Measurements from ENCODE around the gene CXXC5. TPM values are rescaled to one million over a fixed set of nuclear protein-coding genes. Genes with fewer than 3 reads are reported as not detected.

The CXXC5 gene
- total RNA-seq, 1 experiment from 2014 or later = 85.0 TPM

- peaks cover 74% of the 10 kb centered on the region for H3K4me1 ChIP-seq (ENCODE audit: control insufficient read depth, insufficient read depth, low read length)
- no TSS peak for BruUV-seq (replicated peaks)
- in situ Hi-C loops (cut with HindIII; ENCODE audit: low pct_unique_long_range_greater_than_20kb, low sequenced_read_pairs) (no loop called here), intact Hi-C loops (cut with micrococcal nuclease; ENCODE audit: unreplicated experiment) (no loop called here)
- H3K36me3 ChIP-seq (ENCODE audit: control insufficient read depth, insufficient read depth, low read length) = no peaks in the 10 kb centered on the region
- no peak for TF ChIP-seq TCF7L2 (IDR thresholded peaks at IDR 0.05; ENCODE audit: low read depth, low read length)
- TF ChIP-seq SIN3A (IDR thresholded peaks at IDR 0.05; ENCODE audit: borderline replicate concordance, insufficient read depth, low read depth, low read length) = no peak
- no peak for TF ChIP-seq REST (IDR thresholded peaks at IDR 0.05; ENCODE audit: insufficient read depth in 1 of 2, low read depth in 2 of 2, low read length in 1 of 2)
- TF ChIP-seq CTCF (IDR thresholded peaks at IDR 0.05) = no peak
- TF ChIP-seq POLR2AphosphoS5 (IDR thresholded peaks at IDR 0.05; ENCODE audit: low read depth, low read length) = no peak
- H3K27me3 ChIP-seq (ENCODE audit: control insufficient read depth, insufficient read depth, low read length) = no peaks in the 10 kb centered on the region
- ChIA-PET POLR2A (no interaction called here), CTCF (interaction anchor here (0.6 kb wide), 1 partner anchor 12 kb away, joined by 3 read pairs; no protein-coding TSS in a partner anchor)
- no peak overlapping the region for H3K4me3 ChIP-seq (ENCODE audit: low read depth in 2 of 2, low read length in 2 of 2)
- peak overlapping the region; percentile 73; the same call in 1 of the 2 replicates for H3K27ac ChIP-seq (ENCODE audit: low read length)
- H3K9me3 ChIP-seq (ENCODE audit: control insufficient read depth, insufficient read depth, low read depth, low read length) = no peaks in the 10 kb centered on the region
- DNase-seq (ENCODE audit: low read depth, low spot score) = no peak
- no peak for ATAC-seq
These were observed 8.3 kb upstream of the CXXC5 start for GRCh38 chr5:139639619-139640380.

DNA sequence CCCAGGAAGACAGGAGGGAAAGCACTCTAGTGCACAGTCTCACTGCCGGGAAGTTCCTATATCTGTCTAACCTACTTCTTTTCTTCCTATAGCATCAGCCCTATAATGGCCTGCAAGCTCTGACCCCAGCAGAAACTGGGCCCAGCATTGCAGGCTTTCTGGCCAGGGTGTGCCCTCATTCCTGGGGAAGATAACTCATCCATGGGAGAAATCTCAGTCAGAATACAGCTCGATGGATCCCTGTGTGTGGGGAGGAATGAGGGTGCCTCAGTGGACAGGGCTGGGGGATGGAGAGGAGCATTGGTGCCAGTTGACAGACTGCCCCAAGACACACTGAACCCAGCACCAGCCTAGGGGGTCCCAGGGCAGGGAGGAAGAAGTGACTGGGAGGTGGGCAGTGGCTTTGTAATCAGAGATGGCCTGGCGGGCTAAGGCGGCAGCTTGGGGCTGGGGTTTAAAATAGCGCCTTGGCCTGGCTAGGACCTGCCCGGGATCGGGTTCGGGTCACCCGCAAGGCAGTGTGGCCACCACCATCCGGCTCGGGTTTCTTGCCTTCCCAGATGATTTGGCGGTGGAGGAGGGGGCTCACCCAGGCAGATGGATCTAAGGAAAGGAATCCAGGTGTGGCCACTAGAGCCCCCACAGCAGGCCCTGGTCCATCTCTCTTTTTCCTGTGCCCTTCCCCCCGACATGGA lies 7.6 kb upstream of the CXXC5 start:
- intact Hi-C loops (cut with micrococcal nuclease; ENCODE audit: unreplicated experiment) = no loop called here
- Histone ChIP-seq H3K27ac (ENCODE audit: low read length) (peak overlapping the region; percentile 0; the same call in 1 of the 2 replicates), H3K9me3 (ENCODE audit: control insufficient read depth, insufficient read depth, low read depth, low read length) (no peaks in the 10 kb centered on the region), H3K4me1 (ENCODE audit: control insufficient read depth, insufficient read depth, low read length) (peaks cover 69% of the 10 kb centered on the region), H3K27me3 (ENCODE audit: control insufficient read depth, insufficient read depth, low read length) (no peaks in the 10 kb centered on the region), H3K4me3 (ENCODE audit: low read depth in 2 of 2, low read length in 2 of 2) (no peak overlapping the region), H3K36me3 (ENCODE audit: control insufficient read depth, insufficient read depth, low read length) (no peaks in the 10 kb centered on the region)
- BruUV-seq (replicated peaks) = no TSS peak
- DNase-seq (ENCODE audit: low read depth, low spot score) = no peak
- in situ Hi-C loops (cut with HindIII; ENCODE audit: low pct_unique_long_range_greater_than_20kb, low sequenced_read_pairs) = no loop called here
- TF ChIP-seq CTCF (IDR thresholded peaks at IDR 0.05) (no peak), SIN3A (IDR thresholded peaks at IDR 0.05; ENCODE audit: borderline replicate concordance, insufficient read depth, low read depth, low read length) (no peak), REST (IDR thresholded peaks at IDR 0.05; ENCODE audit: insufficient read depth in 1 of 2, low read depth in 2 of 2, low read length in 1 of 2) (no peak), TCF7L2 (IDR thresholded peaks at IDR 0.05; ENCODE audit: low read depth, low read length) (no peak), POLR2AphosphoS5 (IDR thresholded peaks at IDR 0.05; ENCODE audit: low read depth, low read length) (no peak)
- no peak for ATAC-seq
- ChIA-PET POLR2A (no interaction called here), CTCF (no interaction called here)

Data from Panc1 (cell line).